GM21529 (cell line): ENCODE results near the gene SOHLH2.

Experiments used
- ATAC-seq: cut with Tn5 transposase; IDR thresholded peaks from one replicate; pipeline ENCODE4 v1.9.1; 2021; ENCODE audit not compliant: unreplicated experiment

Gene SOHLH2, protein sequence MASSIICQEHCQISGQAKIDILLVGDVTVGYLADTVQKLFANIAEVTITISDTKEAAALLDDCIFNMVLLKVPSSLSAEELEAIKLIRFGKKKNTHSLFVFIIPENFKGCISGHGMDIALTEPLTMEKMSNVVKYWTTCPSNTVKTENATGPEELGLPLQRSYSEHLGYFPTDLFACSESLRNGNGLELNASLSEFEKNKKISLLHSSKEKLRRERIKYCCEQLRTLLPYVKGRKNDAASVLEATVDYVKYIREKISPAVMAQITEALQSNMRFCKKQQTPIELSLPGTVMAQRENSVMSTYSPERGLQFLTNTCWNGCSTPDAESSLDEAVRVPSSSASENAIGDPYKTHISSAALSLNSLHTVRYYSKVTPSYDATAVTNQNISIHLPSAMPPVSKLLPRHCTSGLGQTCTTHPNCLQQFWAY

DNA sequence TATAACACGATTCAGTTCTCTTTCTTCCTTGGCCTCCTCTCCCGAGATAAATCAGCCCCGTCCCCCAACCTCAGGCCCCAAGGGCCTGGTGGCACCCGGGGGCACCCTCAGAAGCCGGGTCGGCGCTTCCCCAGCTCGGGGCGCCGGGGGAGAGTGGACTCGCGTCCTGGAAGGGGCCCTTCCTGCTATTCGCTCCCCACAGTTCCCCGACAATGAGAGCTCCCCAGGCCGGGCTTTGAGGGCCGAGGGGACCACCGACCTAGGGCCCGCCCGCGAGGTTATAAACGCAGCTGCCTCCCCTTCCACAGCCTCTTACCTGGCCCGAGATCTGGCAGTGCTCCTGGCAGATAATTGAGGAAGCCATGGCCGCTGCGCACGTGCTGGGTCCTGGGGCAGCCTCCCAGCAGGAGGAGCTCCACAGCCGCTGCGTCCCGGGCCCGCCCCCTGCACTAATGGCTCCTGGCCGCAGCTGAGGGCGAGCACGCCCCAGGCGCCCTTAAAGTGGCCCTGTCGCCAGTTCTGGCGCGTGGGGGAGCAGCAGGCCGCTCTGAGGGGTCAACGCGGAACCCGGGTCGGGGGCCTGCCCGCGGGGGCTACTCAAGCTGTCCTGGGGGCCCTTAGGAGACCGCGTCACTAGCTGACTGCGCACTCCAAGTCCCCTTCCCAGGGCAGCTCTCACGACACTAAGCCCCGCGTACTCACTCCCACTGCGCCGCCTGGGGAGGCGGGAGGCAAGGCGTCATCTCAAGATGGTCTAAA, at the start of gene SOHLH2:
Gene SOHLH2, minus strand, starts transcription at position 394 of the 759 bp plus-strand sequence. Its CDS starts 30 bp downstream, at position 364.
- ATAC-seq, result no peak

DNA sequence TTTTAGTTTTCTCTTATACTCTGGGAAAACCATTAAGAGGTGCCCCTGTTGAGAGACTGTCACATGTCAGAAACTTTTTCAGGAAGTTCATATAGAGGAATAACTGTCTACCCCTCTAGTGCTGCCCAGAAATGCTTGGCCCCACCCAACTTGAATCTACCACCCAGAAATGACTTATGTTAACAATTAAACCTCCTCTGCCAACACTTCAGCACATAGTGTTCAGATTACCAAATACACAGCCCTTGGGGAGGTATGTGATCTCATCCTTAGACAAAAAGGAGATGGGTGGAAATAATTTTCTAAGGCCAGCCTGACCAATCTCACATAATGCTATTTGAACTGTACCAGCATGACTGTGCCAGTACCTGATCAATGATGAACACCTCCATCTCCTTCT, 47.6 kb upstream of the SOHLH2 start:
- no peak for ATAC-seq

DNA sequence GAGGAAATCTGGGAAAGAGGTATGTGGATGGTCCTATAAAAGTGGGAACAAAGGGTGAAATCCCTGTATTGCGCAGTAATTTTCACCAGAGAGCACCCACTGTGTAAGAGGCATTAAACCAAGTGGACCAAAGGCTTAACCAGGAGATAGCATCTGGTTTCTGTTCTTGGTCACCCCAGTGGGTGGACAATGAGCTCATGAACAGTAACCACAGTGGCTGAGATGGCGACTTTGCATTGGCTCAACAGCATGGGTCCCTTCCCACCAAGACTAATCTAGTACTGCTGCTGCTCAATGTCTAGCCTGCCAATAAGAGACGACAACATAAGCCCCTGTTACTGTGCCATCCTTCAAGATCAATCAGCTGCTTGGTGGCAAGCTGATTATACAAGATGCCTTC, 46.7 kb upstream of the SOHLH2 start:
- ATAC-seq, result no peak

DNA sequence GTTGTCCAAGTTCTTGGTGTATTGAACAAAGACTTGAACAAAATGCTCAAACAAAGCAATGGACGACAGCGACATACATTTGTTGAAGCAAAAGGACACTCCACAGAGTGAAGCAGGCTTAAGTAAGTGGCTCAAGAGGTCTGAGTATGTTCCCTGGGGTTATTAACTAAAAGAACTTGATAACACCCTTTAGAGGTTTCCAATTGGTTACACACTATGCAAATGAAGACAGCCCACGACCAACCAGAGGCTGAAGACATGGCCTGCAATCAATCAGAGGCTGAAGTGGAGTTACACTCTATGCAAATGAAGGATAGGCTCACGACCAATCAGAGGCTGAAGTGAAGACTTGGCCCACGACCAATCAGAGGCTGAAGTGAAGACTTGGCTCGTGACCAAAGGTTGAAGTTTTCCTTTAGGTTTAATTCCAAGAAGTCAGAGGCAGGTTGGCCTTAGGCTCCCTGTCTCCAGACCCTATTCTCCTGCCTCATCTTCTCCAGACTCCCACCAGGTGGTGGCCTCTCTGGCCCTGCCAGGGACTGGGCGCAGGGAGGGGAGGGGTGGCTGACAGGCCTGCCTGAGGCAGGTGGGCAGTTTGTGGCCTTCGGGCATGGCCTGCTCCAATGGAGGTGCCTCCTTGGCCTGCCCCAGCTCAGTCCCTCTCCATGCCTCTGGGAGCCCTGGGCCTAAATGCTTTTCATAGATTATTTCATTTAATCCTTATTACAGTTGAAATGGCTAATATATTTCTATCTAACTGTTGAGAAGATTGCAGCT, 45.2 kb upstream of the SOHLH2 start:
- ATAC-seq, result no peak

DNA sequence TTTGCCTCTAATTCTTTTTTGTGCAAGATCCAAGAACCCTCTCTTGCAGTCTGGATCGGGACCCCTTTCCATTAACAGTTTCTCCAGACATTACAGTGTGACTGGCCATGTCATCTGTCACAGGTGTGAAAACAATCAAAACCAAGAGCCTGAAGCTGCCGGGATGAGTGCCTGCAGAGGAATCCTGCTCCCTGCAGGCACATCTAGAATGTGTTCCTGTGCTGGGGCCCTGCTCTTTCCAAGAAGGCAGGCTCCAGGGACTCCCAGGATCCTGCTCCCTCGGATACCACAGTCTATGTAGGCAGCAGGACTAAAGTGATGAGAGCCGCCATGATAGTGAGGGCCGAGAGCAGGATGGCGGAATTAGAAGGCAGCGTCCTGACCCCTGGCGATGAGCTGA, 44.5 kb upstream of the SOHLH2 start:
- no peak for ATAC-seq

DNA sequence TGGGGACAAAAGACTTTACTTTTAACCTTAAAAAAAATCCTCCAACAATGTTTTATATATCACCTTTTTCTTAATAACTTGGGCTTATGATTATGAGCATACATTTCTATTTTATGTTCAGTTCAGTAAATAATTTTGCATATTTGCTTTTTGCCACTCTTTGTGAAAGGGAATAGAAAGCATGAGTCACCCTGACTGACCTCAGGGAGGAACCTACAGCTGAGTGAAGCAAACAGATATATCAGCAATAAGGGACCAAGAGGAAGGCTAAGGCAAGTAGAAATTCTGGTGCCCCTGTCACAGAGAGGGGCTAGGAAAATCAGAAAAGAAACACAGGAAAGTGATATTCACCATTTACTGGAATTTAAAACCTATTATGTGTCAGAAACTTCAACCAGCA, 37.2 kb upstream of the SOHLH2 start:
- no peak for ATAC-seq

DNA sequence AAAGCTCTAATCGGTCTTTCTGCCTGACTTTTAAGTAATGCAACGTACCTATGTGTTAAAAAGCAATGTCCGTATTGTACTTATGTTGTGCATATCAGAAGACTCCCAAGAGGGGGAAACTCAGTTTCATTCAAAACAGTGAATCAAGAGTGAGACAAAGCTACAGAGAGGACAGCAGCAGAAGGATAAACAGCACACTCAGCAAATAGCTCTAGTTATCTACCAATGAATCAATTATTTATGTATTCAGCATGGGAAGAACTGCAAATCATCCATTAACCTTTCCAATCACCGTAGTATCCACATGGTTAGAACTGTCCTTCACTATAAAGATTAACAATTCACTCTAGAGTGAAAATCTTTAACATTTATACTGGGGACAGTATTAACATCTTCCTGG, 36.7 kb upstream of the SOHLH2 start:
- ATAC-seq, result no peak

DNA sequence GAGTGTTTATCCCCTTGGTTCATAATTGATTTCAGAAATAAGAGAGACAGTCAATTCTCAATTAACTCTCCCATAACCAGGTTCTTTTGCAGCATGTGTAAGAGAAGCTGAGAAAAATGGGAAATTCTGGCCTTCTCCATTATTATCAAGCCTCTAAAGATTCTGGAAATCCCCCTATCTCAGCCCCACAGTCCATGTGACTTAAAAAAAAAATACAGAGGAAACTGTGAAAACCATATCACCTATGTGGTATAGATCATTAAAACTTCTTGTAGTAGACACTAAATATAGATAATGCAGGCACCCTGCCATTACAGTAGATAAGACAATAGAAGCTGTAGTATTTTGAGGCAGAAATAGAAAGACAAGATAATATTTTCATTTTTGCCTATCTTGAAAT, 34.3 kb upstream of the SOHLH2 start:
- no peak for ATAC-seq

DNA sequence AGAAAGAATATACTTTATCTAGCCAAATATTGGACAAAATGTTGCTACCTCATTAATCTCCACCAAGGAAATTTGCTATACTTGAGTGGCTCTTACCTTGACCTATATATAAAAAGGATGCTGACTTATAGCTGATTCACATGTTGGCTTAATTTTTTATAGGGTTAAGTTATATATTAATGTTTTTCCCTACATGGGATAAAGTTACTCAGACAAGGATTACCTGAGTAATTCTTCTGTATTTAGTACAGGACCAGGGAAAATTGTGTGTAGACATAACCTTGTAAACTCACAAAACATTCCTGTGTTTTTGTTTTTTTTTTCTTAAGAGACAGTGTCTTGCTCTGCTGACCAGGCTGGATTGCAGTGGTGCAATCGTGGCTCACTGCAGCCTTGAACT, 30.6 kb upstream of the SOHLH2 start:
- ATAC-seq, result no peak

DNA sequence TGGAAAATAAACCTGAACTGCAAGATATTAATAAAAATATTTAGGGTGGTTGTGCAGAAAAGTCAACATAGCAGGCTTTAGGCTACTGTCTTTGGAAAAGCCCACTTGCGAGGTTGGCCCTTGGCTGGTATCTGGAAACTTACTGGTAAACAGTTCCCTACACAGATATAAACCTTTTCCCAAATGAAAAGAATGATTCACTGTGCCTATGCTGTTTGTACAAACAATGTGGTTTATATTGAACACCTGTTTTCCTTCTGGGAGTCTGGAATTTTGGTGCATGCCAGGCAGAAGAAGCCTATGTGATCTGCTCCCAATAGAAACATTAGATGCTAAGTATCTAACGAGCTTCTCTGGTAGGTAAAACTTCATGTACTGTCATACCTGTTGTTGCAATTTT, 29.7 kb upstream of the SOHLH2 start:
- no peak for ATAC-seq

DNA sequence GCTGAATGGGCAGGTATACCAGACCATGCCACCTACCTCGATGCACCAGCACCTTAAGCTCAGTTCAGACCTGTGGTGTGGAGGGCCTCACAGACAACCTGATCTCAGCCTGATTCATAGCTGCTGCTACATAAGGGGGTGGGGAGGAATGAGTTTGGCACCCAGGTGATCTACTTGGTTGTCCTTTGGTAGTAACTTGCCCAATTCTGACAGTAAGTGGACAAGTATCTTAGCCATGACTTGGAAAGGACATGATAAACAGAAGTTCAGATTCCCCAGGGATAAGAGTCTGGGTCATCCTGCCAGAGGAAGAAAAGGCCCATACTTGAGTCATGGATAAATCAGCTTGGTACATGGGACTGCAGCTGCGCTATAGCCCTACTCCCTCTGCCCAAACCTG, 28.4 kb upstream of the SOHLH2 start:
- ATAC-seq, result no peak

DNA sequence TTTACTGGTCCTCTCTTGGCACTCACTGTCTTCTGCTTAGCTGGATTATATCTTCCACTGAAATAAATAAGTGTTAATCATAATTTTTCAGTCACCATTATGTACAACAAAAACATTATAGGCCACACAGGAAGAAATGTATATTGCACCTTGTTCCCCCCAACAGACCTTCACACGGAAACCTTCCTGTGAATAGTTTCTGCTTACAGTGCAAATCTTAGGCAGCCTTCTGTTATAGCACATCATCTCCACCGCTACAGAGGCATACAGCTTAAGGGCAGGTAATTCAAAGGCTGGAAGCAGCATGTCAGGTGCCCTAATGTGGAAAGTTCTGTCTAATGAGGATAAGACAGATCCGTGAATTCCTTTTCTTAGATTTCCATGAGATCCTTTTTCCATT, 16.9 kb upstream of the SOHLH2 start:
- ATAC-seq, result no peak

DNA sequence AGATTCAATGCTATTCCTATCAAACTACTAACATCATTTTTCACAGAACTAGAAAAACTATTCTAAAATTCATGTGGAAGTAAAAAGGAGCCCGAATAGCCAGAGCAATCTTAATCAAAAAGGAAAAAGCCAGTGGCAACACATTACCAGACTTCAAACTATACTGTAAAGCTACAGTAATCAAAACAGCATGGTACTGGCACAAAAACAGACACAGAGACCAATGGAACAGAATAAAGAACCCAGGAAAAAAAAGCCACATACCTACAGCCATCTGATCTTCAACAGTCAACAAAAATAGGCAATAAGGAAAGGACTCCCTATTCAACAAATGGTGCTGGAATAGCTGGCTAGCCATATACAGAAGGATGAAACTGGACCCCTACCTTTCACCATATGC, 10.4 kb upstream of the SOHLH2 start:
- ATAC-seq, result no peak

DNA sequence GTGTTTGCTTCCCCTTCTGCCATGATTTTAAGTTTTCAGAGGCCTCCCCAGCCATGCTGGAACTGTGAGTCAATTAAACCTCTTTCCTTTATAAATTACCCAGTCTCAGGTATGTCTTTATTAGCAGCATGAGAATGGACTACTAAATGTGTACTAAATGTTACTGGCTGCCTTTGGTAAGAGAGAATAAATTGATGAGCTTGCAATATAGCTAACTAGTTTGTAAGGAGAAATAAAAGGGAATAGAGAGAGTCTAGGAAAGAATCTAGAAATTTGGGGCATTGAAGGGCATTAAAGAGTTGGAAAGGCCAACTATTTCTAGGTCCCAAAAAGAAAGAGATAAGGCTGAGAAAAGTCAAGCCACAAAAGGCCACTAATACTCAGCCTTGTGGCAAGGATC, 5.5 kb upstream of the SOHLH2 start:
- no peak for ATAC-seq

DNA sequence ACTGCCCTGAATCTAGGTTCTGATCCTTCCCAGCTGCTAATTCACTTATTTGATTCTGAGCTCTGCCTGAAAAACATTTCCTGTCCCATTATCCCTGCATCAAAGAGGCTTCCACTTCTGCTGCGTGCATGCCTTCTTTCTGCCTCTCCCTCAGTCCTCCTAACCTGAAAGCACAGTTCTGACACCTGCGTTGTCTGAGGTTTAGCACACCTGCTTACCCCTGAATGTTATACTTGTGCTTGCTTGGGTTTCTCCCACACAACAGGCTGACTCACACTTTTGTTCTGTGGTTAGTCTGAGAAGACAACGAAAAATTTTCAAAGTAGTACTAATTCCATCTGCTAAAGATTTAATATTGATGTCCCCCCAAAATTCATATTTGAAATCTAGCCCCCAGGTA, 3.1 kb upstream of the SOHLH2 start:
- no peak for ATAC-seq

DNA sequence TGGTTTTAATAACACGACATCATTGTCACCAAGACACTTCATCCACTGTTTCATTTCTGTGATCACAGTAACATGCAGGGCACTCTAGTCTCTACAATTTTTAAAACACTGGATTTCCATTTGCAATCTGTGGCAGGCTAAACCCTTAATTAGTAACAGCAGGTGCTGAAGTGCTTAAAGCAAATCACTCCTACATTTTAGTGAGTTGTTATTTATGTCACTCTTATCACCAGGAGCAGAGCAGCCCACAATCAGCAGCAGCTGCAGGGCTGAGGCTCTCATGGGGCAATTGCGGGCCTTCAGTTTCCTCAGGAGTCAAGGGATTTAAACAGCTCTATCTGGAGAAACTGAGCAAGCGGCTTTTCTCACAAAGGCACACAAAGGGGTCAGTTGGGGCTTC, 1.6 kb downstream of the SOHLH2 start:
- no peak for ATAC-seq

DNA sequence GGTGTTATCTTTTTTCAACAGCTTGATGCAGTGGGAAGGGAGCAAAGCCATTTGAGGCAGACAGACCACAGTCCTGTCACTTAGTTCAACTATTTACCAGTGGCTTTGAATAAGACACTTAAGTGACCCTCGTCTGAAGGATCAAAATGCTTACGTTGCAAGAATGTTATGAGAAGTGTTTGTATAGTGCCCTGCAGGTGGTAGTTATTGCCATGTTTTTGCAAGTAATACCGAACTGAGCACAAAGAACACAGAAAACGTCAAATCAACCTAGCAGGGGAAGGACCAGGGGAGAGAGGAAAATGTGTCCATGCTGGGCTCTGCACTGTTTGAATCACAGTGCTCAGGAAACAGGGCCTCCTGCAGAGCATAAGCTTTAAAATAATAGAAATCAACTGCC, 2.8 kb downstream of the SOHLH2 start:
- no peak for ATAC-seq

DNA sequence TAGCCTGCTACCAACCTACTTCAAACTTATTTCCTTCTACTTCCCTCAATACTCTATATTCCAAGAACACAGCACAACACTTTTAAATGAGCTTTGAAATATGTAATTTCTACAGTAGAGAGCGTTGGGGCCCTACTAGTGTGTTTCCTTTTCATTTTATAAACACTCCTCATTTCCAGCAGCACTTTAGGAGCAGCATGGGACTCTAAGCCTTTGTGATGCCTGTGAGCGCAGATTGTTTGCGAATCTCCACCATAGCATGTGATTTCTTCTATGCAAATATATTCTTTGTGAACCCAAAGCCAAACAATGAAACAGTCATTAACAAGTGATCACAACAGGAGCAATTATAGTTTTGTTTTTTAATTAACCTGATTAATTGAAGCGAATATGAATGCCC, 3.6 kb downstream of the SOHLH2 start:
- ATAC-seq, result no peak

DNA sequence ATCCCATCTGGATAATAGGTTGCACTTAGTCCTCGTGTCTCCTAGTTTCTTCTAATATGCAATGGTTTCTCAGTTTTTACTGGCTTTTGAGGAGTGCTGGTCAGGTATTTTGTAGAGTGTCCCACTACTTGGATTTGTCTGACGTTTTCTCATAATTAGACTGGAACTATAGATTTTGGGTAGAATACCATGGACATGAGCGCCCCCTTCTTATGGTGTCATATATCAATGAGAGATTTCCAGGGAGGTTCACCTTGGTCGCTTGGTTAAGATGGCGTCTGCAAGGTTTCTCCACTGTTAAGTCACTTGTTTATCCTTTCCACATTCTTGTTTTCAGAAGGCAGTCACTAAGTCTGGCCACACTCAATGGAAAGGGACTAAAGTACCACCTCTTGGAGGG, 6.7 kb downstream of the SOHLH2 start:
- ATAC-seq, result no peak

DNA sequence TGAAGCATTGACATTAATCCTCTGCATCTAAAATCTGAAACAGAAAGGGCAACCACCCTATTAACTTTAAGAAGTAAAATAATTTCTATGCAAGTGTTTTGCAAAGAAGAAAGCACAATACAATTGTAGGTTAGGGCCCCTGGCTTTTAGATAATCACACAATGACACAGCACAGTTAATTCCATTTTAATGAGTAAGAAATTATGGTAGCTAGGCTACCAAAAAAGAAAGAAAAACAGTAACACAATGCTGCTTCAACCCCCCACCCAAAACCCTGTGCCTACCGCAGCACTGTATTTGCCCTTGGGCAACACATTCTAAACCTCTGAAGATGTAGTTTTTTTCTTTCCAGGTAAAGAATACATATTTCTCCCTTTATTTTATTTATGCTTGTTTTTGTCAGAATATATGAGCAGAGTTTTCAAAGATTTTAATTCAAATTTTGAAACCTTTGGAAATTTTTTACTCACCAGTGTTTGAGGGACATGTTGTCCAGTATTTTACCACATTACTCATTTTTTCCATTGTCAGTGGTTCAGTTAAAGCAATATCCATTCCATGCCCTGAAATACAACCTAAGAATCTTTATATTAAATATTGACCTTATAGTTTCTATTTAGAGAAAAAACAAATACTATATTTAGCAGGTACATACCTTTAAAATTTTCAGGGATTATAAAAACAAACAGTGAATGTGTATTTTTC, 21.1 kb downstream of the SOHLH2 start:
- ATAC-seq, result no peak

DNA sequence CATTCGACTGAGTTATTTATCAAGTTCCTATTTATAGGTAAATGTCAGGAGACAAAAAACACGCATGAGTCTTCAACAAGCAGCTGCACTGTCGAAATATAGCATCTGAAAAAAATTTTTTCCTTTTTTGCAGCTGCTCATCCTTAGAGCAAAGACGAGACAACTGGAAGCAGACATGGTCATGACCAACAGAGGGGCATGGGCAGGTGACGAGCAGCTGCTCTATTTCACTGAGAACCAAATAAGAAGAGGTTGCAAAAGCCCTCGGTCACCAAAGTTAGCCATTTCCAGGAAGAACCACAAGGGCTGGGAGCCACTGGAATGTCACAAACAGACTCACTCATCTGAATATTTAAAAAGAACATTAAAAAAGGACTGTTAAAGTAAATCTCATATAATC, 22.2 kb downstream of the SOHLH2 start:
- no peak for ATAC-seq
